ENCODE results near the gene TTC22. TPM values are rescaled to one million over a fixed set of nuclear protein-coding genes. Genes with fewer than 3 reads are reported as not detected.

Gene TTC22
- total RNA-seq, 1 experiment from 2014 or later = 8.8 TPM

DNA sequence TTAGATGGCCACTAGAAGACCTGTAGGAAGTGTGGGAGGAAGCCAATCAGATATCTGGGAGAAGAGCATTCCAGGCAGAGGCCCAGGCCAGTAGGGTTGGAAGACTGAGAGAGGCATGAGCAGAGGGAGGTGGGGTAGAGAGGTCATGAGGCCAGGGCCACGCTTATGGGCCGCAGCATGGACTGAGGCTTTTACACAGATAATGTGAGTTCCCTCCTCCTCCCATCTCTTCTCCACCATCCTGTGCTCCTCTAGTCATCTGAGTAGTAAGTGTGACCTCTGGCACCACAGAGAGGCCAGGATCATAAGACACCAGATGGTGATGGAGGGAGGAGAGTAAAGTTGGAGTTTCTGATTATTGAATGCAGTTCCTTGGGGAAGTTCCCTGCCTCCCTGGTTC, 17.1 kb downstream of the TTC22 start:
- TF ChIP-seq CTCF (IDR thresholded peaks at IDR 0.05; ENCODE audit: insufficient read depth in 1 of 2, low read depth in 1 of 2, low read length in 1 of 2, severe bottlenecking in 1 of 2, unreplicated experiment in 1 of 2) = no peak
- H3K4me1 Mint-ChIP-seq (ENCODE audit: low read depth, unreplicated experiment) = no peaks in the 10 kb centered on the region
- no peaks in the 10 kb centered on the region for H3K27me3 ChIP-seq (replicated peaks; ENCODE audit: control insufficient read depth, insufficient read depth, low read length)
- intact Hi-C loops (cut with micrococcal nuclease; ENCODE audit: unreplicated experiment) = no loop called here
- H3K9me3 ChIP-seq = no peaks in the 10 kb centered on the region
- DNase-seq = no peak
- H3K4me3 ChIP-seq (ENCODE audit: low read depth, low read length) = no peak overlapping the region
- H3K36me3 Mint-ChIP-seq (ENCODE audit: insufficient read depth, unreplicated experiment) = peaks cover 6% of the 10 kb centered on the region
- no peaks in the 10 kb centered on the region for H3K27me3 Mint-ChIP-seq (ENCODE audit: insufficient read depth, unreplicated experiment)
- no TSS peak for BruUV-seq (replicated peaks)
- H3K9me3 Mint-ChIP-seq (ENCODE audit: unreplicated experiment) = no peaks in the 10 kb centered on the region
- ChIA-PET CTCF (no interaction called here), POLR2A (no interaction called here)
- no peaks in the 10 kb centered on the region for H3K4me1 ChIP-seq
- H3K27ac Mint-ChIP-seq (ENCODE audit: unreplicated experiment) = no peak overlapping the region
- H3K4me3 Mint-ChIP-seq (ENCODE audit: unreplicated experiment) = no peak overlapping the region
- no peaks in the 10 kb centered on the region for H3K36me3 ChIP-seq (ENCODE audit: control insufficient read depth, insufficient read depth, low read length)

DNA sequence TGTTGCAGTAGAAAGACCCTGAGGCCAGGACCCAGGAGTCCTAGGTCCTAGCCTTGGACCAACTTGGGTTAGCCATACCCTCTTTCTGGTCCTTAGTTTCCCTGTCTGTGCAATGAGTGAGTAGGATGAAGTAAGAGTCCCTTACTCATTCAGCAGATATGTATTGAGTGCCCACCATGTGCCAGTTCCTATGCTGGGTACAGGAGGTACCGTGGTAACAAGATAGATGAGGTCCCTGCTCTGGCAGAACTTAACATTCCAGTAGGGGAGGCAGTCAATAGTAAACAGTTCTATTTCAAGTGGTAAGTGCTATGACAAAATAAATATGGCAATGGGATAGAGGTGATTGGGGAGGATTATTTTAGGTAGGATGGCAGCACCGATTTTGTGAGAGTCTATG, 18.5 kb downstream of the TTC22 start:
- no peaks in the 10 kb centered on the region for H3K4me1 Mint-ChIP-seq (ENCODE audit: low read depth, unreplicated experiment)
- H3K27me3 Mint-ChIP-seq (ENCODE audit: insufficient read depth, unreplicated experiment) = no peaks in the 10 kb centered on the region
- intact Hi-C loops (cut with micrococcal nuclease; ENCODE audit: unreplicated experiment) = no loop called here
- no peak overlapping the region for H3K27ac Mint-ChIP-seq (ENCODE audit: unreplicated experiment)
- POLR2A ChIA-PET = no interaction called here
- H3K9me3 Mint-ChIP-seq (ENCODE audit: unreplicated experiment) = no peaks in the 10 kb centered on the region
- DNase-seq = no peak
- H3K4me1 ChIP-seq = no peaks in the 10 kb centered on the region
- BruUV-seq (replicated peaks) = no TSS peak
- CTCF ChIA-PET = no interaction called here
- no peaks in the 10 kb centered on the region for H3K36me3 ChIP-seq (ENCODE audit: control insufficient read depth, insufficient read depth, low read length)
- peaks cover 6% of the 10 kb centered on the region for H3K36me3 Mint-ChIP-seq (ENCODE audit: insufficient read depth, unreplicated experiment)
- H3K27me3 ChIP-seq (replicated peaks; ENCODE audit: control insufficient read depth, insufficient read depth, low read length) = no peaks in the 10 kb centered on the region
- H3K9me3 ChIP-seq = no peaks in the 10 kb centered on the region
- TF ChIP-seq CTCF (IDR thresholded peaks at IDR 0.05; ENCODE audit: insufficient read depth in 1 of 2, low read depth in 1 of 2, low read length in 1 of 2, severe bottlenecking in 1 of 2, unreplicated experiment in 1 of 2) = no peak
- H3K4me3 Mint-ChIP-seq (ENCODE audit: unreplicated experiment) = no peak overlapping the region
- no peak overlapping the region for H3K4me3 ChIP-seq (ENCODE audit: low read depth, low read length)

DNA sequence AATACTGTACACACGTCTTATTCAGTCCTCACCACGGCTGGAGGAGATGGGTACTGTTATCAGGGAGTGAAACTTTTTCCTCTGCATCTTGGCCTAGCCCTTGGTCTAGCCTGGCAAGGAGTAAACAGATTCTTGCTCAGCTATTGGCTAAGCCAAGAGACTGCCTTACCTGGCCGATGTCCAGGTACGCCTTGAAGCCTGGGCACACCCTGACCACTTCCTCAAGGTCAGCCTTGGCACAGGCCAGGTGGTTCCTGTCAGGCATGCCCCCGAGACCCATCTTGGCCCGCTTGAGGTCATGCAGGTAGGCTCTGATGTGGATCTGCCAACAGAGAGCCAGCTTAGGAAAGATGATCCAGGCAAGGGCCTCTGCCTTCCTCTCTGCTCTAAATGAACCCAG, 19.0 kb downstream of the TTC22 start:
- Mint-ChIP-seq H3K9me3 (ENCODE audit: unreplicated experiment) (no peaks in the 10 kb centered on the region), H3K4me1 (ENCODE audit: low read depth, unreplicated experiment) (no peaks in the 10 kb centered on the region), H3K27me3 (ENCODE audit: insufficient read depth, unreplicated experiment) (no peaks in the 10 kb centered on the region), H3K36me3 (ENCODE audit: insufficient read depth, unreplicated experiment) (peaks cover 5% of the 10 kb centered on the region), H3K27ac (ENCODE audit: unreplicated experiment) (no peak overlapping the region), H3K4me3 (ENCODE audit: unreplicated experiment) (no peak overlapping the region)
- H3K36me3 ChIP-seq (ENCODE audit: control insufficient read depth, insufficient read depth, low read length) = no peaks in the 10 kb centered on the region
- no peak overlapping the region for H3K4me3 ChIP-seq (ENCODE audit: low read depth, low read length)
- ChIA-PET CTCF (no interaction called here), POLR2A (no interaction called here)
- H3K4me1 ChIP-seq = no peaks in the 10 kb centered on the region
- H3K27me3 ChIP-seq (replicated peaks; ENCODE audit: control insufficient read depth, insufficient read depth, low read length) = no peaks in the 10 kb centered on the region
- no TSS peak for BruUV-seq (replicated peaks)
- no peak for DNase-seq
- TF ChIP-seq CTCF (IDR thresholded peaks at IDR 0.05; ENCODE audit: insufficient read depth in 1 of 2, low read depth in 1 of 2, low read length in 1 of 2, severe bottlenecking in 1 of 2, unreplicated experiment in 1 of 2) = no peak
- H3K9me3 ChIP-seq = no peaks in the 10 kb centered on the region
- intact Hi-C loops (cut with micrococcal nuclease; ENCODE audit: unreplicated experiment) = no loop called here
